NCI-H1417 (cell line): ENCODE data around the gene LPP.
A peak's percentile ranks its signal among the peaks of the same experiment; 100 is the strongest.

ENCODE experiments used
- DNase-seq, 3 experiments: peaks; one replicate each; lab custom pipeline; 2025; lab: John Stamatoyannopoulos, UW

The LPP gene

DNA sequence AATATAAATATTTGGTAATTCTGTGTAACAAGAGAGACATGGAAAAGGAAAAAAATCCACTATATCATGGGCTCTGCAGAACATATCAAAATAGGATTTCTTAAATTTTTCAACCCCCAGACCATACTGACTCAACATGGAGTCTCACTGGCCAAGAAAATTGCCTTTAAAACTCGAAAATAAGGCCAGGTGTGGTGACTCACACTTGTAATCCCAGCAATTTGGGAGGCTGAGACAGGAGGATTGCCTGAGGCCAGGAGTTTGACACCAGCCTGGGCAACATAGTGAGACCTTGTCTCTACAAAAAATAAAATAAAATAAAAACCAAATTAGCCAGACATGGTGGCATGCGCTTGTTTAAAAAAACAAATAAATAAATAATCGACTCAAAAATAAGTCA lies 723.4 kb downstream of the LPP start:
- DNase-seq, result no peak

DNA sequence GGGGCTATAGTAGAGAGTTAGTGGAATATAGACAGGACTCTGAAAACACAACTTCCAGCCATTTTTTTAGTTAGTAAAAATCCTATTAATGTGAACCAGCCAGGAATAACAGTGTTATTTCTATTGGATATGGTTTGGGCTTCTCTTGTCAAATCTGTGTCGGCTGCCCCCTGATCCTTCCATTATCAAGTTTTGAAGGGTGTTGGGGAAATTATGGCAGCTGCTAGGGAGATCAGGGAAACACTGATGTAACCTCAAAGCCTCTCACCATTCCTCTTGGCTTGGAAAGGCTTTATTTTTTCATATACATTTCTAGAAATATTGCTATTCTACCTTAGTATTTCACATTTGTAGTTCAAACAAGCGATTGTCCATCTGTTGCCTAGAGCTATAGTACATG lies 724.1 kb downstream of the LPP start:
- no peak for DNase-seq

DNA sequence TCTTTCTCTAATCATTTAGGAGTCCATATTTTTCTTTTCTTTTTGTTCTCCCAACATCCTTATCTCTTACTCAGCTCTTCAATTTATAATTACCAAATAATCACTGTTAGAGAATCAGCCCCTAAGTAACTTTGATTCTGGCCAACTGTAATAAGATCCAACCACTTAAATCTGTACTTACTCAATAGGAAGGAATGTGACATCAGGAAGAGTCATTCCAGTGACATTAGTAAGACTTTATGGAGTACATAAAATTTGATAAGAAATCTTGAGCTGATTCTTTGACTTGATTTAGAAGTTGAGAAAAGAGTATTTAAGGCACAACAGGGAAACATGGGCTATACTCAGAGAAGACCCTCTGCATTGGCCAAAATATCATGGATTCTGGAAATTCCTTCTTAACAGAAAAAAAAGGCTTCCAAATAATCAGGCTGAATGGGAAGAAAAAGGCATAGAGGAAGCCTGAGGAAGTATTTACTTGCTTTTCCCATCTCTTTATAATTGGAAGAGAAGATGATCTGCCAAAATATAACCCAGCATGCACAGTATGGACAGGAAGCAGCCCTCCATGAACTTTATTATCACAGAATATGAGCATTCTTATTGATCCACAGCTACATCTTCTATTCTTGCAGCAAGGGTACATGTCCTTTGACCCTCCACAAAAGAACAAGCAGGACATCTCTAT lies 728.1 kb downstream of the LPP start:
- DNase-seq, result no peak

DNA sequence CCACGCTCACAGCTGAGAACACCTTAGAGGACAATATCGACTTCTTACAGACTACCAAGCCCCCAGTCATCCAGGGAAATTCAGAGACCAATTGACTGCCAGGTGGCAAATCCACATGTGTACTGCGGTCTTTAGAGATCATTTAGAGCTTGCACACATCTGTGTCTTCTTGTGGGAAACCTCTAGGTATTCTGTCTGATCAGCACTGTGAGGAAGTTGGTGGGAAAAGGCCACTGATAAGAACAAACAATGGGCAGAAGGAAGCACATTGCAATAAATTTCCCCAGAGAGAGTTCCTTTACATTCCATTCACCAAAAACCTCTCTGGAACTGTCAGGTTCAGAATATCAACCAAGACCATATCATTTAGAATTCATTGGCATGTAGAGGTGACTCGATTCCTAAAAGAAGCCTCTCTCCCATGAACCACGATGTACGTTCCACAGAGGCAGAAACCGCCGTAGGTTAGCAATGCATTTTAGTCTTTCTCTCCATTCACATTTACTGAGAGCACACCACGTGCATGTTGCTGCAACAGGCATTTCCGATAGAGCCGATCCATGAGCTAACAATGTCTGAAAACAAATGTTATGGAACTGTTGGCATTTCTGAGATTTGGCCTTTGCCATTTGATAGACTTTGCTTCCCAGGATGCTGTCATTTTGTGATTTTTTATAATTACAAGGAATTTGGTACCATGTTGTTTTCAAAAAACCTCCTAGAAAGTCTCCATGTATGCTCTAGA lies 730.5 kb downstream of the LPP start:
- DNase-seq, result no peak

DNA sequence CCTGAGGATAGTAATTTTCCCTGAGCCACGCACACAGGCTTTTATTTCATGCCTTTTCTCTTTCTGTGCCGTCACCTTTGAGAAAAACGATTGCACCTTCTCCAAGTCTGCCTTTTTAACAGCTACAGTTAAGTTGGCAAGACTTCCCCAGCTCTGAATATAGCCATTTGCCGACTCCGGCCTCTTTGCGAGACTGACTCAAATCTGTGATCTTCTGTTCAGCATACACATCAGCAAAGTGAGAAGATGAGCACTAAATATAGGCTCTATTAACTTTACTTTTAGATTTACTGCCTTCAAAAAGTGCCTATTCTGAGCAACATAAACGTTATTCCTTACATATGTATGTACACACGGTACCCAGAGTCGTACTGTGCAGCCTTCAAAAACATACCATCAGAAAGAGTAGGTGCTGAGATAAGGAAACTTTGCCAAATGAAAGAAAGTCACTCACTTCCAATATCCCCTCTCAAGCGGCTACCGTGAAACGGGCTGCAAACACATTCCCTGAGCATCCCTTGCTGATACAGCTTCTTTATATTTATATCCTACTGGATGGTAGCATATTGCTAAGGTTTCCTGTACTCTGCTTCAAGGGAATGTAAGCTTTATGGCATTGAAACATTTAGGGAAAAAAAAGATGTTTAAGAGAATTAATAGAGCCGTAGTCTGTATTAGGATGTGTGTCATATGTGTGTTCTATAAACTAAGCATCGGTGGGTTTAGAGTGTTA lies 734.5 kb downstream of the LPP start:
- DNase-seq, result no peak

DNA sequence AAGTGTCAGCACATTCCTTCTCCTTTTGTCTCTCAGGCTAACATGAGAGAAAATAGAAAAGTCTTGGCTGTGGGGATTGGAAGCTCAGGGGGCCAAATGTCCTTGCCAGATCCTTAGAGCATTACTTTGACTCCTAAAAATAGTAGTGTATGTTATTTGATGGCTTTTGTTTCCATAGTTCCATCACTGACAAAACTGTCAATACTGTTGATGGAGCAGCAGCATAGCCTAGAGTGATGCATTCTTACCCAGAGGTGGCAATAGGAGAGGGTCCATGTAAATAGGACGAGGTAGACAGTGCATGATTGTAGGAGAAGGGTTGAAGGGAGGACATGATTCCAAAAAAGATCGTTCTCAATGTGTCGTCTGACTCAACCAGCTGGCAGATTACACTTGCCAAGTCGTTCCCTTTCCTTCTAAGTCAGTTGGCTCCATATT lies 735.1 kb downstream of the LPP start:
- no peak for DNase-seq

DNA sequence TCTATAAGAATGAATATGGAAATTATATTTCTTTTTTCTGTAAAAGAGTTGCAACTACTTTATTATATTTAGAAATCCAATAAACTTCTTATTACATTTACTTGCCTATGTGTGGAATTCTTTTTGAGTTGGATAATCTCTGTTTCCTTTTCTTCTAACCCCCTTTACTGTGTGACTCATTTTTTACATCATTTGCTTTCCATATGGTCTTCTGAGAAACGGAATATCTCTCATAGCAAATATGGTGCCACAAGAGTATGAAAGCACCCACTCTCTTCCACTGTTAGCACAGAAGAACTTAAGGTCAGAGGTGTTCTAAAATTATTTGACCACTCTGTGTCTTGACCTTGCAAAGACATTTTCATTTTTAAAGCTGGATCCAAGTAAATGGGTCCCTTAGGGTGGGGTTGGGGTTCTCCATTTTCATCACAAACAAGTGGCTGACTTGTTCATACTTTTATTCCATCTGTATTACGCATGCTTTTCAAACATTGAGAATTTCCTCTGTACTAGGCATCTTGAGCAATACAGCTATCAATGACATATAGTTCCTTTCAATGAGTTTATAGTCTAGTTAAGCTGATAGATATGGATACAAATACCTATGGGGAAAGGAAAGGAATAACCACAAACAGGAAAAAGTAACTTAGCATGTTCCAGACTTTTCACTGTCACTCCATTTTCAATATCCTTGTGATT lies 736.8 kb downstream of the LPP start:
- no peak for DNase-seq

DNA sequence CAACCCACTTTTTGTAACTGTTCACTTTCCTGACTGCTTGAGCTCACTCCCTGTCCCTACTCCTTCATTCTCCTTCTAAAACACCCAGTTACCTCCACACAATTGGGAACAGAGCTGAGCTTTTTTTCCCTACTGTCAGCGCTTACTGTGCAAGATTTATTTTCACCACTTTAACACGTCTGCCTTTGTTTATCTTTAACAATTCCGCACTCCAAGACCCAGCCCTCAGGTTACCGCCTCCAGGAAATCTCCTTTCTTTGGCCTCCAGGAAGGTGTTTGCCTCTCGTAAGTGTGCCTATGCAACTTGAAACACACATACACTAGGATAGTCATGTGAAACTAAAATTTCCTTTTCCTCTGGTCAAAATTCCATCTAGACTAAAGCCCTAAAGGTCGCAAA lies 745.9 kb downstream of the LPP start:
- DNase-seq, result peak in 2 of 3 experiments; percentile 13 to 16

DNA sequence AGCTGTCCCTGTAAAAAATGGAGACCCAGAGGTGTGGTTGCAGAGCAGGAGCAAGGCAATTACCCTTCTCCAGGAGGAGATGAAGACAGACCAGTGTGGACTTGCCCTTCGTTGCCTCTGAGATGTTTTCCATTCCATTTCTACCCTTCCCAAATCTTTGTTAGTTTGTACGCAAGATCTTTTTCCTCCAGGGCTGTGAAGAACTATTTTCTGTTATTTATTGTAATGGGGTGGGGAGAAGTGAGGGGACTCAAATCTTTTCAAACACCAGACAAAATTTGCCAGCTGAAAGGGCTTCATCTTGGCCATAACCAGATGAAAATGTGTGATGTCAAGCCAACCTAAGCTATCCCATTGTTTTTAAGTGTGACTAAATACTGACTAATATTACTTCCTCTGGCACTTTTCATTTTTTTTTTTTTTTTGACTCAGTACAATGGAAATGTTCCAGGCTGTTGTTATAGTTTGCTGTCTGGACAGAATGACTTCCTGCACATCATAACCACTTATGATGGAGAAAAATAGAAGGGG lies 746.5 kb downstream of the LPP start:
- no peak for DNase-seq

DNA sequence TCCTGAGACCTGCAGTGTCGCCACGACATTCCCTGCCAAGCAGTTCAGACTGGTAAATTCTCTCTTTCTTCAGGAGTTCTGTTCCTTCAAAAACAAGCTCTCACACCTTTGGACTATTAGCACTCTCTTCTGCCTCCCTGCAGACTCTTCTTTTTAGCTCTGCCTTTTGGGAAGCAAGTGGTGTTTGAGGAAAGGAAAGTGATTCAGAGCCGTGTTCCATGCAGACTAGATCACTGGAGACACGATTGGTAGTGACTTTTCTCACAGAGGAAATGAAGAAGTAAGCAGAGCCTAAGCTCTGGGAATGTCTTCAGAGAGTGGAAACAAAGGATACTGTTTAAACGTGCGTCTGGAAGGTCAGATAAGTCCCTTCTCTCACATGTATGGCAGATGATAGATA lies 747.2 kb downstream of the LPP start:
- DNase-seq, result no peak

DNA sequence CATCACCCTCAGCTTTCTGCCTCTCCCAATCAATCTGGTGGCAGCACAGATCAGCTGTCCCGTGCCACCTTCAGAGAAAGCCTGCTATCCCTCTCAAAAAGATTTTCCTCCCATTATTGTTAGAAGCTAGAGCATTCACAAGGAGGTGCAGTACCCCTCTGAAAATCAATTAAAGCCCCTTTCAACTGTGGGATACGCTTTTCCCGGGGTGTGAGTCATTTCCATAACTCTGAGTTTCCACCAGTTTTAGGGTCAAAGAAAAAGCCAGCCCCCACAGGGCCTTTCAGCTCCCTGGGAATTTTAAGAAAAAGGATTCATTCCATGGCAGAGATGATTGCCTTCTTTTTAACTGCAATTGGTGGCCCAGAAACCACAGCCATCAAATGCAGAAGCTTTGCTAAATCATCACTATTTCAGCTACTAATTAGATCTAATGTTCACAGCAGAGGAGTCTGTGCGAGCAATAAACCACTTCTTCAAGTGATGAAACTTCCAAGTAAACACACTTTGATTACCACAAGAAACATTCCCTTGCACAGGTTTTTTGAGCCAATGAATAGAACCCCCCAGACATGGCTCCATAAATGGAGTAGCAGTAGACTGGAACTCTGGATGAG lies 747.8 kb downstream of the LPP start:
- DNase-seq, result no peak

DNA sequence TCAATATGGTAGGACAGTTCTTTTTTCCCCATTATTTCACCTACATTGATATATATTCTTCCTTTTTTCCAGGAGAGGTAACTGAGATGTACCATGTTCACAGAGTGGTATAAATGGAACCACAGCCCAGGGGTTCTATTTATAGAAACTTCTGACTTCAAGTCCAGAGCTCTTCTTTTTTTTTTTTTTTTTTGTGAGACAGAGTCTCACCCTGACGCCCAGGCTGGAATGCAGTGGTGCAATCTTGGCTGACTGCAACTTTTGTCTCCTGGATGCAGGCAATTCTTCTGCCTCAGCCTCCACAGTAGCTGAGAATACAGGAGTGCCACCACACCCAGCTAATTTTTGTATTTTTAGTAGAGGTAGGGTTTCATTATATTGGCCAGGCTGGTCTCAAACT lies 750.7 kb downstream of the LPP start:
- DNase-seq, result no peak

DNA sequence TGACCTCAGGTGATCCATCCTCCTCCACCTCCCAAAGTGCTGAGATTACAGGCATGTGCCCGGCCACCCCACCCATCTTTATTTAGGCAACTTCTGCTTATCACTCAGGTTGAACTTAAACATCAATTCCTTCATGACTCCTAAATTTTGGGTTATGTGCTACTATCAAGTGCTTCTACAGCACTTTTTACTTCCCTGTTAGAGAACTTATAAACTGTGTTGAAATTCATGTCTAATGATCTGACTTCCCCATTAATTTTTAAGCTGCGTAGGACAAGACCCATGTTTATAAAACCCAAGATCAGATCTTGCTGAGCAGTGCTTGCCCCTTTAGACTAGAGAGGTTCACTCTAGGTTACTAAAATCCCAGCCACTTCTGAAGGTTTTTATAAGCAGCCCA lies 751.6 kb downstream of the LPP start:
- DNase-seq, result no peak

DNA sequence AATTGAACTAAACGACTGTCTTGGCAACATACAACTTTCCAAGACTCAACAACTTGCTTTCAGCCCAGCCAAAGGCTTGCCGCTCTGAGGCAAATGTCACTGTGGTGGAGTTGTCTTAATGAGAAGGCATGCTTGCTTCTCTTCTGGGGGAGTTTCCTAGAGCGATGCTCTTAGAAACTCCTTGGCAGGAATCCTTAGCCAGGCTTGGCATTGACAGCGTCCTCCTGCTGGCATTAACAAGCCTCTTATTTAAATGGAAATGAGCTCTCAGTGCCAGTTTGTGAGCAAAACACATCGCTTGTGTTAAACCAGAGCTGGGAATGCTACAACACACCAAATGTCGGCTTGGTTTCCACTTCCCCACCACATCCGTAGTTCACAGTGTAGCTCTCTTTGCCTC lies 752.3 kb downstream of the LPP start:
- DNase-seq, result no peak

DNA sequence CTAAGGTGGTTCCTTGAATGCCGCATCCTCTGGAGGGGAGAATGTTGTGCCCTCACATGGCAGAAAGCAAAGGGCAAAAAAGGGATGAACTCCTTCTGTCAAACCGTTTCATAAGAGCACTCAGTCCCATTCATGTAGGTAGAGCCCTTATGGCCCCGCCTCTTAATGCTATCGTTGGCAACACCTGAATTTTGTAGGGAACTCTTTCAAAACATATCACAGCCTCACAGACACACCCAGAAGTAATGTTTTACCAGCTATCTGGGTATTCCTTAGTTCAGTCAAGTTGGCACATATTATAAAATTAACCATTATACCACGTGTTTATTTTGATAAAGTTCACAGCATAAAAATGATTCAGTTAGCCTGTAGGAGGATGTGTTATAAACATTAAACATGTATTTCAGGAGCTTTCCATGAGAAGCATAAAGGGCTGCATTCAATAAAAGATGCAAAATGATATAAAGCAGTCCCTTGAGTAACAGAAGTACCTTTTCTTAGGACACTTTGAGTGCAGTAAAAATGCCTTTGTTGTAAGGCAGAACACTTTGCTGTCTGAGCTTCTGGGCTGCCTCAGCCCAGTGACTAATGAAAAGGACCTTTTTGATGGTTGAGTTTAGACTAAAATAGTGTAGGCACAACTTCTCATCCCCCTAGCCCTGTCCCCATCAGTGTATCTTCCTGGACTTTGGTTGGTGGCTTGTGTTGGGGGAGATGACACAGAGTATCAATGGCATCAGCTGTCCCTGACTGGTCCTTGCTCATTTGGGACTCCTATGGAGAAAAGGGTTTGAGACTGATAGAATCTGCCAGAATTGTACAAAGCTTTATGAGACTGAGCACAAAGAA lies 754.3 kb downstream of the LPP start:
- DNase-seq, result no peak

DNA sequence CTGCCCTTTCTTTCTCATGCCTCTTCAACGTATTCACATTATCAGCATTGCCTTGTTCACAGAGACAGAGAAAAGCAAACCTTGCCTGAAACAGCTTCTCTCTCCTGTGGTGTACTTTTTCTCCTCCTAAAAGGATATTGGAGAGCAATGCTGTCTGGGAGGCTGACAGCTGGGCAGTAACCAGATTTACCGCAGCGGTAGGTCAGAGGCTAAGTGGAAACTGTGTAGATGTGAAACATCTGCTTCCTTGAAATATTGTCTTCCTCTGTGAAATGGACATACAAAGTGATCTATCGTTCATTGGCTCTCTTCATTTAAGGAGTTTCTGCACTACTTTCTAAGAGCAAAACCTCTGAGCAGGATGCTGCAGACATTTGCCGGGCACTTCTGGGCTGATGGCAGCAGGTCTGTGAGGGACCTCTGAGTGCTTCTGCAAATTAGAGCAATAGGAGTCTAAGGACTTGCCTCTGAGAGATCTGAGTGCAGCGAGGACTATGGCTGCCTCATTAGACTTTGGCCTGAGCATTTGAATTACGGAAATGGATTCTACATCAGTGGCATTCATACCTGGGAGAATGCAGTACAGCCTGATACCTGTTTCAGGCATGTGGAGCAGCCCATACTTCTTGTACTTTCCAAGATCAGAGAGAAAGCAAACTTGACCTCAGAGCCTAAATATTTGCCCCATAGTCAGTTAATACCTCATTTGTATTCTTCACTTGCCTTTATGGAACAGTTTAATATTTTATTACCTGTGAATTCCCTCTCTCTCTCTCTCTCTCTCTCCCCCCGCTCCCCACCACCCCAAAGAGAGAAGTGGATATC lies 757.3 kb downstream of the LPP start:
- DNase-seq, result no peak

DNA sequence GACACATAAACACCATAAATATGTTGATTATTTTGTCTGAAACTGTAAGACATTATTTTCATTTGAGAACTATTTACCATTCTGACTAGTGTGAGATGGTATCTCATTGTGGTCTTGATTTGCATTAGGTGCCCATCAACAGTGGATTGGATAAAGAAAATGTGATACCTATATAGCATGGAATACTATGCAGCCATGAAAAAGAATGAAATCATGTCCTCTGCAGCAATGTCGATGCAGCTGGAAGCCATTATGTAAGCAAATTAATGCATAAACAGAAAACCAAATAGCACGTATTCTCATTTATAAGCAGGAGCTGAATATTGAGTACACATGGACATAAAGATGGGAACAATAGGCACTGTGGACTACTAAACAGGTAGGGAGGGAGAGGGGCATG lies 759.1 kb downstream of the LPP start:
- DNase-seq, result no peak

DNA sequence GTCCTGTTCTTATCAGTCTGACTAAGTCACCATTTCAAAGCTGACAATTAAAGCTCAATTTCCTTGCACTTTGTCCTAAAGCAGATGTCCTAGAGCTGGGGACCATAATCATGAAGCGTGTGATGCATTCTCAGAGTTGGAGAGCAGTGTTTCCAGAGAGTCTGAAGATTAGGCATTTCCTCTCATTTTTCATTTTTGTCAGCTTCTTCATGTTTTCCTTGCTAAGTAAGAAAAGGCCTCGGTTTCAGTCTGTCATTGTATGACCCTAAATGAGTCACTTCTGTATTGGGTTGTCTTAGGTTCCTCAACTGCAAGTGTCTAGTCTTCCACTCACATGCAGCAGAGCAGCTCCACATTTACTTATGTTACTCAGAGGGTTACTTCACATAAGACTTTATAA lies 760.6 kb downstream of the LPP start:
- no peak for DNase-seq

DNA sequence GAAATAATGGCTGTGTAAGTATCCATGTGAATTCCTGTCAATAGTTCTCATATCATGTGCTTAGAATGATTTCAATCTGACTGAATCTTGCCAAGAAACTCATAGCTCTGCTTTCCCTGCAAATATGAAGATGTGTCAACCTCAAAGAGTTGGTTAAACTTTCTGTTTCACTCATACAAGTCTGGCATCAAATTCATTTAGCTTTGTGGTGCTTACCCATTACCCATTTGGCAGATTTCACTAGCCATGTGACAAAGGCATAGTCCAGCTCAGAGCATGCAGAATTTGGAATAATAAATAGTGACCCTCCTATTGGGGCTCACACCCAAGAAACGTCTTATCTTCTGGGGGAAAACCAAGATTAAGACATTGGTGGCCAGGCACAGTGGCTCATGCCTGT lies 761.2 kb downstream of the LPP start:
- no peak for DNase-seq

DNA sequence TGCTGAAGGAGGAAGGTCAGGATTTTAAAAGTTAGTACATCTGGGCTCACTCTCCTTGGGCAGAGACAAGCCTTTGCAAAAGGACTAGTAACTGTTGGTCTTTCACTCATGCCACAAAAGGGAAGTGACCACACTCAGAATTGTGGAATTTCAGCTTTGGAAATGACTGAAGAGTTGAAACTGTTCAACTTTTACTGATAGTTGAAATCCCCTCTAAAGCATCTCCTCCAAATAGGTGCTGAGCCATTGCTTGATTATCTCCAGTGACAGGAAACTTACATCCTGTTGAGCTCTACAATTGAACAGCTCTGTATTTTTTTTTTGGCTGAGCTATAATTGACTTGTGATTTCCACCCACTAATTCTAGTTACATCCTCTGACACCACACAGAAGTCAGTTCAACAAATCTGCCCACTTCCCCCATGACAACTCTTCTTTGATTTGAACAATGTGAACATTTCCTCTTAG lies 763.0 kb downstream of the LPP start:
- no peak for DNase-seq
